ENCODE results near the gene KIAA0513. TPM values are rescaled to one million over a fixed set of nuclear protein-coding genes. Genes with fewer than 3 reads are reported as not detected.

KIAA0513 gene
- total RNA-seq, result 3.2 and 10.4 TPM in 2 replicates

GRCh38 chr16:85027349-85027957 is at the start of gene KIAA0513:
Gene KIAA0513, plus strand, starts transcription at chr16:85027795. Its CDS starts 39,277 bp downstream, at chr16:85067072.

GRCh38 chr16:85010931-85011845 is 16.4 kb upstream of the KIAA0513 start, which contains the start of gene ZDHHC7:
Gene ZDHHC7, minus strand, starts transcription at chr16:85011535. Its CDS starts 20,917 bp downstream, at chr16:84990618.

GRCh38 chr16:85112364-85112763 is 84.8 kb downstream of the KIAA0513 start, which contains the start of gene CIBAR2:
Gene CIBAR2, minus strand, starts transcription at chr16:85112472. Its CDS starts 120 bp downstream, at chr16:85112352.

Other genes starting within 250 kb of the KIAA0513 start
- gene CRISPLD2, start 207.8 kb upstream of the KIAA0513 start, total RNA-seq, result 0.19 and 0.65 TPM in 2 replicates
- 29.1 and 47.5 TPM in 2 replicates for gene ZDHHC7, start 16.3 kb upstream of the KIAA0513 start, total RNA-seq
- 0.19 TPM in 1 of 2 replicates, not detected in the other for gene CIBAR2, start 84.7 kb downstream of the KIAA0513 start, total RNA-seq